ENCODE results near the gene SIVA1.
"Not testable (repeated sequence)": the region's sequence is repeated elsewhere in the genome, so short reads cannot be mapped to it uniquely, and the experiment has no call there.

Gene SIVA1

GRCh38 chr14:104721505-104722431 lies 31.2 kb upstream of the SIVA1 start:
- DNase-seq (ENCODE audit: low spot score): peak; percentile 95

- DNase-seq (ENCODE audit: low spot score): no peak
Measured at GRCh38 chr14:104722938-104723650, 29.9 kb upstream of the SIVA1 start.

- peak; percentile 65 for DNase-seq (ENCODE audit: low spot score)
Measured at GRCh38 chr14:104723651-104724406, 29.1 kb upstream of the SIVA1 start, which contains the start of gene ADSS1. TSS of gene ADSS1 (plus strand) at chr14:104724229. CDS start at chr14:104724271, 42 bp downstream.

GRCh38 chr14:104724407-104724980 lies 28.5 kb upstream of the SIVA1 start:
- no peak for DNase-seq (ENCODE audit: low spot score)

GRCh38 chr14:104724981-104725771 lies 27.8 kb upstream of the SIVA1 start:
- DNase-seq (ENCODE audit: low spot score): no peak

- no peak for DNase-seq (ENCODE audit: low spot score)
Measured at GRCh38 chr14:104725772-104726548, 27.0 kb upstream of the SIVA1 start.

GRCh38 chr14:104726600-104727451 lies 26.1 kb upstream of the SIVA1 start:
- no peak for DNase-seq (ENCODE audit: low spot score)

- DNase-seq (ENCODE audit: low spot score): no peak
Measured at GRCh38 chr14:104728631-104729030, 24.3 kb upstream of the SIVA1 start.

GRCh38 chr14:104729176-104729834 lies 23.6 kb upstream of the SIVA1 start:
- not testable (repeated sequence) for DNase-seq (ENCODE audit: low spot score)

GRCh38 chr14:104729835-104730181 lies 23.1 kb upstream of the SIVA1 start:
- no peak for DNase-seq (ENCODE audit: low spot score)

- DNase-seq (ENCODE audit: low spot score): no peak
Measured at GRCh38 chr14:104730487-104730886, 22.5 kb upstream of the SIVA1 start.

GRCh38 chr14:104731320-104732294 lies 21.3 kb upstream of the SIVA1 start:
- DNase-seq (ENCODE audit: low spot score): no peak

- no peak for DNase-seq (ENCODE audit: low spot score)
Measured at GRCh38 chr14:104732355-104732804, 20.6 kb upstream of the SIVA1 start.

- no peak for DNase-seq (ENCODE audit: low spot score)
Measured at GRCh38 chr14:104732931-104733681, 19.8 kb upstream of the SIVA1 start.

- no peak for DNase-seq (ENCODE audit: low spot score)
Measured at GRCh38 chr14:104734051-104734587, 18.8 kb upstream of the SIVA1 start.

- no peak for DNase-seq (ENCODE audit: low spot score)
Measured at GRCh38 chr14:104734601-104734990, 18.4 kb upstream of the SIVA1 start.

All from hepatic stellate cell (primary cell).